Cardiac fibroblast (primary cell): ENCODE results near the gene MMP24.
"Not testable (repeated sequence)": the region's sequence is repeated elsewhere in the genome, so short reads cannot be mapped to it uniquely, and the experiment has no call there.

Experiments
- DNase-seq, 2 donors: peaks; one replicate each; pipeline versions ENCODE4 v3.0.0 to v3.0.0-alpha.2; 2010; ENCODE audit warnings: low read depth in 2 of 2
- H3K4me3 ChIP-seq, 2 donors: replicated peaks in 1 of 2; 1 replicate in 1 of 2; 2 replicates in 1 of 2; pipeline ENCODE4 v1.5.1; 2011; ENCODE audit warnings: low read depth in 2 of 2, low read length in 2 of 2, mild to moderate bottlenecking in 2 of 2, moderate library complexity in 1 of 2
- TF ChIP-seq, protein P1 (sequence below): IDR thresholded peaks from one replicate; pipeline ENCODE4 v1.5.1; 2011; ENCODE audit warnings: low read depth, mild to moderate bottlenecking, low read length, inconsistent platforms

Gene MMP24

DNA sequence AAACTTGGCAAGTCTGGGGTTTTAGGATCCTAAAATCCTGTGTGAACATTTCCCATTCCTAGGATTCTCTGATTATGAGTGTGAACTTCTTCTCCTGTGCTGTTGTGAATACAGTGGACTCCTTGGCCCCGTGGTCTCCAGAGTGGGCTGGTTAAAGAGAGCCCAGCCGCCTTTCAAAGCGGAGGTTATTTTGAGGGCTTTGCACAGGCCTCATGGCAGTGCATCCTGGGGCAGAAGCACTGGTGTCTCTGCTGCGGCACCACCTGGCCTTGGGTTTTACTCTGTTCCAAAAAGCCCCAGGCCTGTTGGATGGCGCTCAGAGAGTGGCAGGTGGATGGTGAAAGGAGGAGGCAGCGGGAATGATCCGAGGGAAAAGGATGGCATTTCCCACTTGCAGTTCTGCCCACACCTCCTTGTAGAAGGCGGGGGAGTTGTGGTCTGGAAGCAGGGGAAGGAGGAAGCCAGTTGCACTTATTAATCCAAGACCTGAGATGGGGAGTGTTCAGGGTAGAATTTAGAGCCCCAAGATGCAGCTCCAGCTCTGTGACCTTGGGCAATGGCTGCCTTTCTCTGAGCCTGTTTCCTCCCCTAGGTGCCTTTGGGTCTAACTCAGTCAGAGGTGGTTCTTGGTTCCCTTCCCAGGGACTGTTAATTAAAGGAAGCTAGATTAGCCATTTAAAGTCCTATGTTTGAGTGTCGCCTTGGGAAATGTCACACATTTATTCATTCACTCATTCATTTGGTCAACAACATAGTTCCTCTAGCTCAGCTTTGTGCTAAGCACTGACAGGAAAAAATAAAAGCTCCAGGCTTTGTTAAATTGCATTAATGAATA is 22.4 kb downstream of the MMP24 start:
- DNase-seq, result no peak
- H3K4me3 ChIP-seq, result no peak overlapping the region
- TF ChIP-seq, protein P1, sequence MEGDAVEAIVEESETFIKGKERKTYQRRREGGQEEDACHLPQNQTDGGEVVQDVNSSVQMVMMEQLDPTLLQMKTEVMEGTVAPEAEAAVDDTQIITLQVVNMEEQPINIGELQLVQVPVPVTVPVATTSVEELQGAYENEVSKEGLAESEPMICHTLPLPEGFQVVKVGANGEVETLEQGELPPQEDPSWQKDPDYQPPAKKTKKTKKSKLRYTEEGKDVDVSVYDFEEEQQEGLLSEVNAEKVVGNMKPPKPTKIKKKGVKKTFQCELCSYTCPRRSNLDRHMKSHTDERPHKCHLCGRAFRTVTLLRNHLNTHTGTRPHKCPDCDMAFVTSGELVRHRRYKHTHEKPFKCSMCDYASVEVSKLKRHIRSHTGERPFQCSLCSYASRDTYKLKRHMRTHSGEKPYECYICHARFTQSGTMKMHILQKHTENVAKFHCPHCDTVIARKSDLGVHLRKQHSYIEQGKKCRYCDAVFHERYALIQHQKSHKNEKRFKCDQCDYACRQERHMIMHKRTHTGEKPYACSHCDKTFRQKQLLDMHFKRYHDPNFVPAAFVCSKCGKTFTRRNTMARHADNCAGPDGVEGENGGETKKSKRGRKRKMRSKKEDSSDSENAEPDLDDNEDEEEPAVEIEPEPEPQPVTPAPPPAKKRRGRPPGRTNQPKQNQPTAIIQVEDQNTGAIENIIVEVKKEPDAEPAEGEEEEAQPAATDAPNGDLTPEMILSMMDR, result no peak

DNA sequence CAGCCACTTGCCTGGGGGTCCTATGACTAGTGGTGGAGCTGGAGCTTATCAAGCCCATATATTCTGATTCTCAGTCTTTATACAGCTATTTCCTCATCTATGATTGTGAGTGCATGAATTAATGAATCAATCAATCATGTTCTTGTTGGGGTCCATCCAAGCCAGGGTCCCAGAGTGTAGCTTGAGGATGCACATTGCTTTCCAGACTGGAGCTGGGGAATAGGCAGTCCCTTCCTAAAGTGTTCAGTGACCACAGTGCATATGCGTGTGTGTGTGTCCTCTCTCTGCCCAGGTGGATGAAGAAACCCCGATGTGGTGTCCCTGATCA is 25.1 kb downstream of the MMP24 start:
- no peak for DNase-seq

DNA sequence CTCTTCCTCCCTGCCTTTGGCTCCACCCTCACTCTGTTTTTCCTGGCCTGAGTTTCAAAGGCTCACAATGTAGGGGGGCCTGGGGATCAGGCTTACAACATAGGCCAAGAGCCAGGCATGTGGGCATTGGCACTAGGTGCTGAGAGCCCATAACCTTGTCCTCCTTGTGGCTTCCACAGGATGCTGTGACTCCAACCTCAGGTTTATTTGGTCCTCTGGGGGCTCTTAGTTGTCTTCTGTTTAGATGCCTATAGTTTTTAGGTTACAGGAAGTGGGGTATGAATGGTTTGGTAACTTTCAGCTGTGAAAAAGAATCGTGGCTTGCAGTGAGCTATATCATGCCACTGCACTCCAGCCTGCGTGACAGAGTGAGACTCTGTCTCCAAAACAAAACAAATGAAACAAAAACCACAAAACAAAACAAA is 25.6 kb downstream of the MMP24 start:
- DNase-seq, result no peak

More for the DNA sequence above, 25.1 kb downstream of the MMP24 start:
- no peak overlapping the region for H3K4me3 ChIP-seq
- TF ChIP-seq, protein P1, result no peak

DNA sequence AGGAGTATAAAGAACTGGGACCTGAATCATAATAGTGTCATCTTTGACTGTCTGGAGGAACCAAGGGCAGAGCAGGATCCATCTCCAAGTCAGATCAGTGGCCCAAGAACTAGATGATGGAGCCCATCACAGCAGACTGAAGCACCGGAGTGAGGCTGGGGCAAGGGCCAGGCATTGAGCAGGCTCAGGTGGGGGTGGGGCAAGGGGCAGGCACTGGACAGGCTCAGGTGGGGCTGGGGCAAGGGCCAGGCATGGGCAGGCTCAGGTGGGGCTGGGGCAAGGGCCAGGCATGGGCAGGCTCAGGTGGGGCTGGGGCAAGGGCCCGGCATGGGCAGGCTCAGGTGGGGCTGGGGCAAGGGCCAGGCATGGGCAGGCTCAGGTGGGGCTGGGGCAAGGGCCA is 26.1 kb downstream of the MMP24 start:
- not testable (repeated sequence) for DNase-seq, H3K4me3 ChIP-seq

More for the DNA sequence above, 25.6 kb downstream of the MMP24 start:
- no peak overlapping the region for H3K4me3 ChIP-seq
- TF ChIP-seq, protein P1, result no peak

DNA sequence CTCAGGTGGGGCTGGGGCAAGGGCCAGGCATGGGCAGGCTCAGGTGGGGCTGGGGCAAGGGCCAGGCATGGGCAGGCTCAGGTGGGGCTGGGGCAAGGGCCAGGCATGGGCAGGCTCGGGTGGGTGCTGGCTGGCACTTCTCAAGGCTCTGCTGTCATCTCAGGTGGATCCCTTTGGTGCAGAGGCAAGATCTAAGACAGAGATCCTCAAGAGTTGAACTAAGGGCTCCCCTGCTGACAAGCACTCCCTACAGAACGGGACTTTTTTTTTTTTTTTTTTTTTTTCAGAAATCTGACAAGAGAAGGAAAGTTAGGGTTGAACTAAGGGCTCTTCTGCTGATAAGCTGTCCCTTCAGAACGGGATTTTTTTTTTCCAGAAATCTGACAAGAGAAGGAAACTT is 26.5 kb downstream of the MMP24 start:
- TF ChIP-seq, protein P1, result no peak
- no peak overlapping the region for H3K4me3 ChIP-seq
- DNase-seq, result no peak

DNA sequence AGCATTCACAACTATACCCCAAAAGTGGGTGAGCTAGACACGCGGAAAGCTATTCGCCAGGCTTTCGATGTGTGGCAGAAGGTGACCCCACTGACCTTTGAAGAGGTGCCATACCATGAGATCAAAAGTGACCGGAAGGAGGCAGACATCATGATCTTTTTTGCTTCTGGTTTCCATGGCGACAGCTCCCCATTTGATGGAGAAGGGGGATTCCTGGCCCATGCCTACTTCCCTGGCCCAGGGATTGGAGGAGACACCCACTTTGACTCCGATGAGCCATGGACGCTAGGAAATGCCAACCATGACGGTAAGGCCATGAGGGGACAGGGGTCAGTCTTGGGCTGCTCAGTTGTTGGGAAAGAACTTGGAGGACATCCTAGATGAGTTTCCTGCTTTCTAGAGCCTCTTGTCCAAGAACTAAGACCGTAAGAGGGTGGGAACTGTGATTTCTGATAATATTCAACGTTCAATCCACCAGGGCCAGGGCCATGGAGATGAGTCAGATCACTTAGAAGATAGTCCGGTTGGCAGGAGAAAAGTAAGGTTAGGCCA is 28.0 kb downstream of the MMP24 start:
- H3K4me3 ChIP-seq, result no peak overlapping the region
- no peak for DNase-seq
- TF ChIP-seq, protein P1, result no peak

DNA sequence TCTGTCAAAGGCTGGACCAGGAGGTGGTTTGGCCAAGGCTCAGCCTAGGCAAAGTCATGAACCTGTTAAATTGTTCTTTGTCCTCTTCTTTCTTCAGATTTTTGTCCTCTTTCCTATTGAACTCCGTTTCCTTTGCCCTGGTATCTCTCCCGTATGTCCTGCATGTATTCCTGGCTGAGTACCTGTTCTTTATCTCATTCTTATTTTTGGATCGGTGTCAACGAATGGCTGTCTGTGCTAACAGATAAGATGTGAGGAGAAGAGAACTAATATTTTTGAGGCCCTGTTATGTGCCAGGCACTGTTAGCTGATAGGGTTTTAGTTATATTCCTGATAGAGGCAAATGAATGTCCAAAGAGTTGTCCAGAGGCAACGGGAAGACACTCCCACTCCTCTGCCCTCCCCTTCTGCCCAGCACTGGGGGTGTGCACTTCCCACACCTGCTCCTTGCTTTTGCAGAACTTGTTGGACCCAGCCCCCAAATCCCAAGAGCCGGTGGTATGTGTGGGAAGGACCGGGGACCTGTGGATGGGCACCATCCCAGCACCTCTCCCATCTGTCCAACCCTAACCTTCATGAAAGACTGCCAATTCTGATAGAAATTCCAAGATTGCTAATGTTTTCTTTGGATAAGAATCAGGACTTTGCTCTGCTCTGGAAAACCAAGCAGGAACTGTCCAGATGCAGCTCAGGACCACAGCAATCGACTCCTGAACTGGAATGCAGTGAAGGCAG is 30.9 kb downstream of the MMP24 start:
- no peak overlapping the region for H3K4me3 ChIP-seq
- TF ChIP-seq, protein P1, result no peak
- DNase-seq, result no peak
